Retina (tissue), 1 donor: Measurements from ENCODE around the gene SNAP25.

Experiments used
- DNase-seq: peaks from one replicate; pipeline ENCODE4 v3.0.0-alpha.2; 2016

SNAP25 gene

GRCh38 chr20:10264166-10264558 is 45.5 kb downstream of the SNAP25 start:
- no peak for DNase-seq

- DNase-seq, result no peak
Measured at GRCh38 chr20:10268636-10269035, 50.0 kb downstream of the SNAP25 start.

- no peak for DNase-seq
Measured at GRCh38 chr20:10270630-10271029, 52.0 kb downstream of the SNAP25 start.

- DNase-seq, result no peak
Measured at GRCh38 chr20:10271494-10272219, 53.0 kb downstream of the SNAP25 start.

- DNase-seq, result peak; percentile 11
Measured at GRCh38 chr20:10276878-10277580, 58.4 kb downstream of the SNAP25 start.

- DNase-seq, result no peak
Measured at GRCh38 chr20:10277616-10278015, 59.0 kb downstream of the SNAP25 start.

GRCh38 chr20:10278412-10278811 is 59.8 kb downstream of the SNAP25 start:
- DNase-seq, result no peak

GRCh38 chr20:10280018-10280908 is 61.6 kb downstream of the SNAP25 start:
- no peak for DNase-seq

GRCh38 chr20:10281911-10282310 is 63.3 kb downstream of the SNAP25 start:
- DNase-seq, result no peak

- no peak for DNase-seq
Measured at GRCh38 chr20:10282979-10283456, 64.4 kb downstream of the SNAP25 start.

- no peak for DNase-seq
Measured at GRCh38 chr20:10286356-10286755, 67.7 kb downstream of the SNAP25 start.

GRCh38 chr20:10288421-10288820 is 69.8 kb downstream of the SNAP25 start:
- no peak for DNase-seq

- DNase-seq, result no peak
Measured at GRCh38 chr20:10288954-10289646, 70.5 kb downstream of the SNAP25 start.

- DNase-seq, result no peak
Measured at GRCh38 chr20:10291568-10292248, 73.1 kb downstream of the SNAP25 start.

- no peak for DNase-seq
Measured at GRCh38 chr20:10297223-10297622, 78.6 kb downstream of the SNAP25 start.

- no peak for DNase-seq
Measured at GRCh38 chr20:10297684-10298240, 79.1 kb downstream of the SNAP25 start.

GRCh38 chr20:10300582-10301446 is 82.2 kb downstream of the SNAP25 start:
- no peak for DNase-seq

GRCh38 chr20:10303852-10304251 is 85.2 kb downstream of the SNAP25 start:
- DNase-seq, result no peak

GRCh38 chr20:10304471-10305046 is 85.9 kb downstream of the SNAP25 start:
- no peak for DNase-seq
